Measurements from ENCODE around the gene KIRREL1. TPM values are rescaled to one million over a fixed set of nuclear protein-coding genes. Genes with fewer than 3 reads are reported as not detected.

KIRREL1 gene
- total and polyA plus RNA-seq, 2 experiments from 2014 or later = 5.1 to 35.2 TPM

DNA sequence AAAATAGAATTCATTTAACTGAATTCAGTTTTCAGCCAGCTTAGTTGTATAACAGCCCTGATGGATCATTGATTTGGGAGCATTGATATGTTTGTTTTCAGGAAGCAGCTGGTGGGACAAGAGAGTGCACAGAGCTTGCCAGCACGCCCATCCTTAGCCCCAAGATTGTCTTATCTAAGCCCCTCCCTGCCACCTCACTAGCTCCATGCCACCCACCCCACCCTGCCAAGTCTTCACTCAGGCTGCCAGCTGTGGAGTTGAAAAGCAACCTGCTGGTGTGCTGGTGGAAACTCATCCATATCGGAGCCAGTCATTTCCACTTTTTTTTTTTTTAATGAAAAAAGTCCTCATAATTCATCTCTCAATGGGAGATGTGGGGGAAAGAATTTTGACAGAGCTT is 11.8 kb downstream of the KIRREL1 start:
- Mint-ChIP-seq H3K4me1 (peaks cover 89% of the 10 kb centered on the region), H3K27me3 (ENCODE audit: insufficient read depth, low read depth, poor library complexity) (peaks cover 6% of the 10 kb centered on the region), H3K27ac (no peak overlapping the region), H3K4me3 (no peak overlapping the region), H3K36me3 (ENCODE audit: low read depth) (no peaks in the 10 kb centered on the region; the same call in 2 of the 3 replicates), H3K9me3 (no peaks in the 10 kb centered on the region)
- TF ChIP-seq ZNF331 (CRISPR knock-in tag; IDR thresholded peaks at IDR 0.05; ENCODE audit: low read depth) (no peak), EZH2 (IDR thresholded peaks at IDR 0.05; ENCODE audit: low read depth, unreplicated experiment) (no peak), ZNF114 (CRISPR knock-in tag; IDR thresholded peaks at IDR 0.05) (no peak), CREB1 (CRISPR knock-in tag; IDR thresholded peaks at IDR 0.05; ENCODE audit: low read depth) (no peak), NANOG (IDR thresholded peaks at IDR 0.05; ENCODE audit: borderline replicate concordance) (no peak), STAT1 (IDR thresholded peaks at IDR 0.05; ENCODE audit: unreplicated experiment) (no peak), CTCF (conservative IDR thresholded peaks at IDR 0.05; ENCODE audit: low read depth in 2 of 2) (no peak), POLR2AphosphoS5 (IDR thresholded peaks at IDR 0.05; ENCODE audit: low read depth) (no peak), ETS1 (IDR thresholded peaks at IDR 0.05) (no peak)
- TF ChIP-seq, protein P1, sequence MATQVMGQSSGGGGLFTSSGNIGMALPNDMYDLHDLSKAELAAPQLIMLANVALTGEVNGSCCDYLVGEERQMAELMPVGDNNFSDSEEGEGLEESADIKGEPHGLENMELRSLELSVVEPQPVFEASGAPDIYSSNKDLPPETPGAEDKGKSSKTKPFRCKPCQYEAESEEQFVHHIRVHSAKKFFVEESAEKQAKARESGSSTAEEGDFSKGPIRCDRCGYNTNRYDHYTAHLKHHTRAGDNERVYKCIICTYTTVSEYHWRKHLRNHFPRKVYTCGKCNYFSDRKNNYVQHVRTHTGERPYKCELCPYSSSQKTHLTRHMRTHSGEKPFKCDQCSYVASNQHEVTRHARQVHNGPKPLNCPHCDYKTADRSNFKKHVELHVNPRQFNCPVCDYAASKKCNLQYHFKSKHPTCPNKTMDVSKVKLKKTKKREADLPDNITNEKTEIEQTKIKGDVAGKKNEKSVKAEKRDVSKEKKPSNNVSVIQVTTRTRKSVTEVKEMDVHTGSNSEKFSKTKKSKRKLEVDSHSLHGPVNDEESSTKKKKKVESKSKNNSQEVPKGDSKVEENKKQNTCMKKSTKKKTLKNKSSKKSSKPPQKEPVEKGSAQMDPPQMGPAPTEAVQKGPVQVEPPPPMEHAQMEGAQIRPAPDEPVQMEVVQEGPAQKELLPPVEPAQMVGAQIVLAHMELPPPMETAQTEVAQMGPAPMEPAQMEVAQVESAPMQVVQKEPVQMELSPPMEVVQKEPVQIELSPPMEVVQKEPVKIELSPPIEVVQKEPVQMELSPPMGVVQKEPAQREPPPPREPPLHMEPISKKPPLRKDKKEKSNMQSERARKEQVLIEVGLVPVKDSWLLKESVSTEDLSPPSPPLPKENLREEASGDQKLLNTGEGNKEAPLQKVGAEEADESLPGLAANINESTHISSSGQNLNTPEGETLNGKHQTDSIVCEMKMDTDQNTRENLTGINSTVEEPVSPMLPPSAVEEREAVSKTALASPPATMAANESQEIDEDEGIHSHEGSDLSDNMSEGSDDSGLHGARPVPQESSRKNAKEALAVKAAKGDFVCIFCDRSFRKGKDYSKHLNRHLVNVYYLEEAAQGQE (IDR thresholded peaks at IDR 0.05; ENCODE audit: unreplicated experiment) = no peak
- Histone ChIP-seq H2AFZ (no peak overlapping the region), H3F3A (replicated peaks; ENCODE audit: low read depth) (no peaks in the 10 kb centered on the region), H3K4me1 (ENCODE audit: insufficient read depth) (peaks cover 86% of the 10 kb centered on the region), H3K27me3 (ENCODE audit: insufficient read depth) (no peaks in the 10 kb centered on the region), H4K20me1 (replicated peaks; ENCODE audit: insufficient read depth) (peaks cover 7% of the 10 kb centered on the region; the same call in 1 of the 2 replicates), H3K4me3 (no peak overlapping the region), H3K9me2 (ENCODE audit: insufficient read depth) (no peaks in the 10 kb centered on the region), H3K36me3 (ENCODE audit: insufficient read depth) (no peaks in the 10 kb centered on the region), H3K4me2 (no peak overlapping the region), H3K79me2 (replicated peaks; ENCODE audit: insufficient read depth) (peaks cover 99% of the 10 kb centered on the region), H3K27ac (ENCODE audit: low read depth) (no peak overlapping the region)
- DNase-seq (ENCODE audit: low spot score) (no peak), ATAC-seq (no peak)

Data from GM23338 (cell line).